Measurements from ENCODE around the gene NOXO1. TPM values are rescaled to one million over a fixed set of nuclear protein-coding genes. Genes with fewer than 3 reads are reported as not detected.

NOXO1 gene
- total and polyA plus RNA-seq, 10 of the 15 experiments (the other 5 are each of a cell fraction or from before 2014, with no cell fraction given), result 0.09 to 0.76 (median 0.26) TPM; not detected in 4

- Histone ChIP-seq H3K4me2 (ENCODE audit: control insufficient read depth, insufficient read depth) (peak overlapping the region; percentile 98; the same call in 1 of the 2 replicates), H3K79me2 (ENCODE audit: control insufficient read depth, insufficient read depth, low read length) (peaks cover 67% of the 10 kb centered on the region), H4K20me1 (ENCODE audit: control insufficient read depth, insufficient read depth) (peaks cover 6% of the 10 kb centered on the region), H3K36me3 (ENCODE audit: control insufficient read depth in 2 of 2, insufficient read depth in 2 of 2, low read length in 1 of 2) (peaks cover 0 to 25% of the 10 kb centered on the region in 2 experiments; a peak in 2 of 4 replicates), H3K9ac (ENCODE audit: control insufficient read depth, insufficient read depth, low read length) (no peak overlapping the region), H2AFZ (ENCODE audit: control insufficient read depth, low read depth, low read length) (no peak overlapping the region), H3K27ac (ENCODE audit: control insufficient read depth, insufficient read depth) (no peak overlapping the region), H3K4me3 (no peak overlapping the region), H3K27me3 (replicated peaks in 1 of 2; ENCODE audit: control insufficient read depth in 2 of 2, insufficient read depth in 2 of 2, low read length in 1 of 2) (no peaks in the 10 kb centered on the region), H3K4me1 (ENCODE audit: control insufficient read depth, insufficient read depth, low read length) (peaks cover 22% of the 10 kb centered on the region), H3K9me3 (replicated peaks; ENCODE audit: control insufficient read depth, insufficient read depth, low read length) (no peaks in the 10 kb centered on the region)
- ChIA-PET RAD21 (ENCODE audit: unreplicated experiment) (no interaction called here), SMC1A (ENCODE audit: uncharacterized antibody, unreplicated experiment) (no interaction called here), CTCF (no interaction called here), POLR2A (interaction anchor here (0.6 kb wide), 1 partner anchor 104 kb away, joined by 3 read pairs; no protein-coding TSS in a partner anchor)
- intact Hi-C loops (cut with micrococcal nuclease; ENCODE audit: unreplicated experiment), result loop anchor here (5.0 kb wide), 1 partner anchor 146 kb away; no protein-coding TSS in a partner anchor
- DNase-seq (ENCODE audit: low read depth, low spot score) (no peak), FAIRE-seq (no peak), ATAC-seq (no peak)
- 96% methylated on average over 8 of the region's 8 CpGs for WGBS (ENCODE audit: insufficient coverage, insufficient replicate concordance, low lambda C conversion rate, missing lambda C conversion rate)
- BruUV-seq (replicated peaks), result no TSS peak
- in situ Hi-C loops (cut with MboI), result no loop called here
- TF ChIP-seq BHLHE40 (IDR thresholded peaks at IDR 0.05; ENCODE audit: borderline replicate concordance in 1 of 2, low read depth in 2 of 2, low read length in 1 of 2), result no peak
- peak; percentile 27; the same call in 1 of the 2 replicates for TF ChIP-seq POLR2A (IDR thresholded peaks at IDR 0.05; ENCODE audit: low read depth, low read length)
These were observed 25.0 kb upstream of the NOXO1 start for GRCh38 chr16:2006317-2006716.

- ATAC-seq, result no peak
- intact Hi-C loops (cut with micrococcal nuclease; ENCODE audit: unreplicated experiment), result loop anchor here (5.0 kb wide), 1 partner anchor 147 kb away; no protein-coding TSS in a partner anchor
- Histone ChIP-seq H3K79me2 (ENCODE audit: control insufficient read depth, insufficient read depth, low read length) (peaks cover 66% of the 10 kb centered on the region), H3K4me2 (ENCODE audit: control insufficient read depth, insufficient read depth) (no peak overlapping the region), H3K4me1 (ENCODE audit: control insufficient read depth, insufficient read depth, low read length) (peaks cover 21% of the 10 kb centered on the region), H3K9me3 (replicated peaks; ENCODE audit: control insufficient read depth, insufficient read depth, low read length) (no peaks in the 10 kb centered on the region), H2AFZ (ENCODE audit: control insufficient read depth, low read depth, low read length) (no peak overlapping the region), H4K20me1 (ENCODE audit: control insufficient read depth, insufficient read depth) (peaks cover 6% of the 10 kb centered on the region), H3K27ac (ENCODE audit: control insufficient read depth, insufficient read depth) (no peak overlapping the region), H3K4me3 (0 out of 2 replicates have a peak overlapping the region, but pooled peaks have one; percentile 1), H3K9ac (ENCODE audit: control insufficient read depth, insufficient read depth, low read length) (no peak overlapping the region), H3K36me3 (ENCODE audit: control insufficient read depth in 2 of 2, insufficient read depth in 2 of 2, low read length in 1 of 2) (peaks cover 0 to 30% of the 10 kb centered on the region in 2 experiments; a peak in 2 of 4 replicates), H3K27me3 (replicated peaks in 1 of 2; ENCODE audit: control insufficient read depth in 2 of 2, insufficient read depth in 2 of 2, low read length in 1 of 2) (no peaks in the 10 kb centered on the region)
- TF ChIP-seq PRDM15 (CRISPR knock-in tag; IDR thresholded peaks at IDR 0.05) (no peak), SPI1 (IDR thresholded peaks at IDR 0.05; ENCODE audit: borderline replicate concordance, insufficient read depth, low read depth, low read length) (no peak), KDM1A (IDR thresholded peaks at IDR 0.05; ENCODE audit: borderline replicate concordance) (no peak), POLR2A (IDR thresholded peaks at IDR 0.05; ENCODE audit: low read depth, low read length) (peak; percentile 43; the same call in 1 of the 2 replicates), RAD21 (IDR thresholded peaks at IDR 0.05; ENCODE audit: insufficient read depth, low read depth, low read length) (peak; percentile 24; the same call in 1 of the 2 replicates)
- no peak for DNase-seq (ENCODE audit: low read depth, low spot score)
- SMC1A ChIA-PET (ENCODE audit: uncharacterized antibody, unreplicated experiment), result no interaction called here
- FAIRE-seq, result no peak
- POLR2A ChIA-PET, result interaction anchor here (1.7 kb wide), 1 partner anchor 41 kb away, joined by 7 read pairs; the partner anchor contains the start of gene RPS2
- WGBS (ENCODE audit: insufficient coverage, insufficient replicate concordance, low lambda C conversion rate, missing lambda C conversion rate), result 74% methylated on average over 14 of the region's 21 CpGs
- in situ Hi-C loops (cut with MboI), result no loop called here
- BruUV-seq (replicated peaks), result no TSS peak
- RAD21 ChIA-PET (ENCODE audit: unreplicated experiment), result no interaction called here
- CTCF ChIA-PET, result interaction anchor here (4.3 kb wide), 1 partner anchor 12 kb away, joined by 54 read pairs; no protein-coding TSS in a partner anchor
These were observed 24.4 kb upstream of the NOXO1 start for GRCh38 chr16:2005646-2006045.

All from GM12878 (cell line).